DMS53 treated with DMSO at 0.1 percent for 48 hours (cell line): ENCODE results near the gene ARHGEF28.

ENCODE experiments used
- DNase-seq: peaks from one replicate; lab custom pipeline; 2025; ENCODE audit not compliant: unreplicated experiment; lab: John Stamatoyannopoulos, UW

The ARHGEF28 gene

GRCh38 chr5:73693573-73694061 lies 67.6 kb downstream of the ARHGEF28 start:
- DNase-seq = no peak

GRCh38 chr5:73694089-73694488 lies 68.1 kb downstream of the ARHGEF28 start:
- no peak for DNase-seq

GRCh38 chr5:73698011-73698410 lies 72.0 kb downstream of the ARHGEF28 start:
- DNase-seq = no peak

GRCh38 chr5:73701566-73701965 lies 75.6 kb downstream of the ARHGEF28 start:
- peak; percentile 45 for DNase-seq

- no peak for DNase-seq
Measured at GRCh38 chr5:73702534-73702933, 76.5 kb downstream of the ARHGEF28 start.

- DNase-seq = no peak
Measured at GRCh38 chr5:73702951-73703350, 77.0 kb downstream of the ARHGEF28 start.

GRCh38 chr5:73705364-73705763 lies 79.4 kb downstream of the ARHGEF28 start:
- DNase-seq = no peak

GRCh38 chr5:73706963-73707362 lies 81.0 kb downstream of the ARHGEF28 start:
- no peak for DNase-seq

- no peak for DNase-seq
Measured at GRCh38 chr5:73709536-73710129, 83.6 kb downstream of the ARHGEF28 start.

- DNase-seq = no peak
Measured at GRCh38 chr5:73716284-73716808, 90.3 kb downstream of the ARHGEF28 start.

GRCh38 chr5:73718762-73719161 lies 92.8 kb downstream of the ARHGEF28 start:
- DNase-seq = no peak

- no peak for DNase-seq
Measured at GRCh38 chr5:73719632-73720031, 93.6 kb downstream of the ARHGEF28 start.

GRCh38 chr5:73722231-73722630 lies 96.2 kb downstream of the ARHGEF28 start:
- no peak for DNase-seq

GRCh38 chr5:73726071-73726470 lies 100.1 kb downstream of the ARHGEF28 start:
- DNase-seq = no peak

GRCh38 chr5:73726606-73727231 lies 100.7 kb downstream of the ARHGEF28 start:
- DNase-seq = no peak

- DNase-seq = no peak
Measured at GRCh38 chr5:73727470-73727869, 101.5 kb downstream of the ARHGEF28 start.

GRCh38 chr5:73728493-73729273 lies 102.7 kb downstream of the ARHGEF28 start:
- no peak for DNase-seq

GRCh38 chr5:73729329-73729728 lies 103.3 kb downstream of the ARHGEF28 start:
- no peak for DNase-seq

GRCh38 chr5:73732045-73732444 lies 106.0 kb downstream of the ARHGEF28 start:
- DNase-seq = no peak

GRCh38 chr5:73733219-73733618 lies 107.2 kb downstream of the ARHGEF28 start:
- no peak for DNase-seq

- no peak for DNase-seq
Measured at GRCh38 chr5:73735032-73735734, 109.2 kb downstream of the ARHGEF28 start.
